B cell (primary cell): Measurements from ENCODE around the gene PCTP. TPM values are rescaled to one million over a fixed set of nuclear protein-coding genes. Genes with fewer than 3 reads are reported as not detected.

ENCODE experiments used
- ATAC-seq: fragments of 200-7000 bp; cut with Tn5 transposase; one replicate; pipeline ENCODE4 v1.10.0; 2021; ENCODE audit warnings: low read depth, mild to moderate bottlenecking, moderate number of reproducible peaks, moderate library complexity
- CTCF ChIA-PET: fragments of 350-600 bp; sonication (Branson Sonifier 250); formaldehyde crosslinking; loops from one replicate; lab custom pipeline; 2021; ENCODE audit warnings: antibody characterized with exemption, inconsistent platforms; lab: Charles Lee
- POLR2A ChIA-PET: fragments of 350-600 bp; sonication (Branson Sonifier 250); formaldehyde crosslinking; loops from one replicate; lab custom pipeline; 2021; ENCODE audit warnings: antibody characterized with exemption; lab: Charles Lee
- DNase-seq: peaks from one replicate; pipeline ENCODE4 v3.0.0; 2013
- H2AFZ ChIP-seq: 2 replicates; pipeline ENCODE4 v1.6.1; 2012; ENCODE audit warnings: mild to moderate bottlenecking, low read depth, low read length; ENCODE audit not compliant: insufficient read depth, poor library complexity, severe bottlenecking
- H3K27ac ChIP-seq, 2 donors: 1 replicate in 1 of 2; 2 replicates in 1 of 2; pipeline ENCODE4 v1.5.1; 2012 to 2013; ENCODE audit warnings: low read length in 2 of 2, mild to moderate bottlenecking in 2 of 2, moderate library complexity in 1 of 2
- H3K27me3 ChIP-seq, 4 experiments: fragments of 200-600 bp in 1 of 4; sonication (generic) in 1 of 4; replicated peaks in 1 of 4; 1 replicate in 2 of 4; 2 replicates in 2 of 4; pipeline versions ENCODE4 v1.6.1 to v1.7.0; 2013 to 2016; ENCODE audit warnings: low read length in 3 of 4, mild to moderate bottlenecking in 2 of 4, mixed read lengths in 1 of 4, moderate library complexity in 1 of 4; ENCODE audit not compliant: insufficient read depth in 4 of 4, control insufficient read depth in 3 of 4; ENCODE audit errors: control extremely low read depth in 1 of 4
- H3K36me3 ChIP-seq, 2 experiments: replicated peaks in 1 of 2; 1 replicate in 1 of 2; 2 replicates in 1 of 2; pipeline versions ENCODE4 v1.6.1 to v1.7.1; 2013; ENCODE audit warnings: low read length in 1 of 2; ENCODE audit not compliant: insufficient read depth in 2 of 2, control insufficient read depth in 1 of 2; ENCODE audit errors: control extremely low read depth in 1 of 2, extremely low read depth in 1 of 2
- H3K4me1 ChIP-seq, 2 donors: fragments of 200-600 bp in 1 of 2; sonication (generic) in 1 of 2; 1 replicate in 1 of 2; 2 replicates in 1 of 2; pipeline versions ENCODE4 v1.5.1 to v1.6.1; 2013 to 2017; ENCODE audit warnings: low read length in 2 of 2; ENCODE audit not compliant: control insufficient read depth in 2 of 2, insufficient read depth in 2 of 2
- H3K4me2 ChIP-seq: replicated peaks from 2 replicates; pipeline ENCODE3; 2012; ENCODE audit warnings: mild to moderate bottlenecking, low read depth, low read length; ENCODE audit not compliant: poor library complexity, severe bottlenecking
- H3K4me3 ChIP-seq, 5 experiments: fragments of 200-600 bp in 1 of 5; sonication (generic) in 1 of 5; 1 replicate in 3 of 5; 2 replicates in 2 of 5; pipeline versions ENCODE4 v1.5.1 to v1.7.0; 2011 to 2016; ENCODE audit warnings: low read length in 4 of 5, mild to moderate bottlenecking in 4 of 5, low read depth in 2 of 5, control low read depth in 1 of 5, moderate library complexity in 1 of 5; ENCODE audit not compliant: insufficient read depth in 1 of 5; ENCODE audit errors: control extremely low read depth in 1 of 5, extremely low read depth in 1 of 5
- H3K79me2 ChIP-seq: fragments of 200-600 bp; sonication (generic); one replicate; pipeline ENCODE4 v1.6.0; 2016; ENCODE audit warnings: low read length; ENCODE audit not compliant: control insufficient read depth, insufficient read depth
- H3K9ac ChIP-seq: fragments of 200-600 bp; sonication (generic); 2 replicates; pipeline ENCODE4 v1.6.1; 2017; ENCODE audit warnings: mild to moderate bottlenecking, low read length, moderate library complexity
- H3K9me3 ChIP-seq, 3 donors: one replicate each; pipeline versions ENCODE4 v1.6.1 to v1.7.1; 2013; ENCODE audit warnings: low read length in 2 of 3; ENCODE audit not compliant: control insufficient read depth in 2 of 3, insufficient read depth in 1 of 3; ENCODE audit errors: control extremely low read depth in 1 of 3
- H4K20me1 ChIP-seq: 2 replicates; pipeline ENCODE4 v1.6.0; 2012; ENCODE audit warnings: mild to moderate bottlenecking, low read length; ENCODE audit not compliant: insufficient read depth, control insufficient read depth, poor library complexity, severe bottlenecking
- H3K27ac Mint-ChIP-seq: one replicate; pipeline ENCODE4 v1.8.0; 2021; ENCODE audit warnings: mixed read lengths
- H3K27me3 Mint-ChIP-seq: one replicate; pipeline ENCODE4 v1.8.0; 2021; ENCODE audit warnings: mixed read lengths
- H3K4me1 Mint-ChIP-seq: one replicate; pipeline ENCODE4 v1.8.0; 2021; ENCODE audit warnings: mixed read lengths
- H3K4me3 Mint-ChIP-seq: one replicate; pipeline ENCODE4 v1.8.0; 2021; ENCODE audit warnings: mixed read lengths
- H3K9me3 Mint-ChIP-seq: one replicate; pipeline ENCODE4 v1.8.0; 2022; ENCODE audit warnings: mixed read lengths; ENCODE audit not compliant: insufficient read depth
- CTCF ChIP-seq: fragments of 200-600 bp; IDR thresholded peaks from one replicate; pipeline ENCODE4 v1.8.0; 2022; ENCODE audit warnings: antibody characterized with exemption, mild to moderate bottlenecking
- EZH2 ChIP-seq: IDR thresholded peaks from 2 replicates; pipeline ENCODE4 v1.6.1; 2012; ENCODE audit warnings: borderline replicate concordance, low read depth, mild to moderate bottlenecking, moderate library complexity, low read length; ENCODE audit not compliant: insufficient read depth, poor library complexity, severe bottlenecking
- WGBS: methylation state at CpG from one replicate; pipeline ENCODE4 v1.1.5; 2013; ENCODE audit warnings: missing lambda C conversion rate; ENCODE audit not compliant: insufficient coverage; 5-methylcytosine and 5-hydroxymethylcytosine counted together
- intact Hi-C: fragments of 100-400 bp; cut with micrococcal nuclease; formaldehyde crosslinking; loops from one replicate; pipeline ENCODE4 v1.10.0; 2022
- polyA plus RNA-seq: library from polyadenylated mRNA; depleted of rRNA; stranded (reverse); fragments of >200 nt; gene quantifications from 2 replicates; pipeline ENCODE4 v1.2.3, GENCODE V29; 2012
- total RNA-seq, 2 donors: library from RNA; stranded (reverse); fragments of 120-200 nt in 1 of 2; gene quantifications; 1 replicate in 1 of 2; 2 replicates in 1 of 2; pipeline versions ENCODE4 v1.2.3 to v1.2.4, GENCODE V29; 2013 to 2022

Gene PCTP
- total and polyA plus RNA-seq, 2 donors (not counting 1 experiment from before 2014, with no cell fraction given) = 3.2 to 9.0 TPM

- H4K20me1 ChIP-seq = no peaks in the 10 kb centered on the region
- H3K27ac Mint-ChIP-seq = no peak overlapping the region
- ChIA-PET CTCF (no interaction called here), POLR2A (no interaction called here)
- no peak overlapping the region for H3K4me3 Mint-ChIP-seq
- no peak for ATAC-seq
- no peaks in the 10 kb centered on the region for H3K4me1 ChIP-seq
- no peaks in the 10 kb centered on the region for H3K79me2 ChIP-seq
- H3K36me3 ChIP-seq = no peaks in the 10 kb centered on the region
- peaks cover 0 to 2% (median 0%) of the 10 kb centered on the region in 4 experiments for H3K27me3 ChIP-seq
- intact Hi-C loops = no loop called here
- no peak overlapping the region for H2AFZ ChIP-seq
- H3K27me3 Mint-ChIP-seq = peaks cover 14% of the 10 kb centered on the region
- WGBS = no CpG with 5 or more reads among the region's 3 CpGs
- H3K4me2 ChIP-seq = no peak overlapping the region
- H3K9me3 ChIP-seq = peaks cover 0 to 3% (median 0%) of the 10 kb centered on the region in 3 donors
- no peak overlapping the region for H3K4me3 ChIP-seq
- no peak for DNase-seq
- no peaks in the 10 kb centered on the region for H3K4me1 Mint-ChIP-seq
- TF ChIP-seq CTCF (no peak), EZH2 (no peak)
- H3K27ac ChIP-seq = no peak overlapping the region
- no peak overlapping the region for H3K9ac ChIP-seq
- H3K9me3 Mint-ChIP-seq = no peaks in the 10 kb centered on the region
Measured at GRCh38 chr17:55812323-55812722, 61.5 kb downstream of the PCTP start.

GRCh38 chr17:55813944-55814343, 63.1 kb downstream of the PCTP start:
- H3K27me3 ChIP-seq = peaks cover 0 to 2% (median 0%) of the 10 kb centered on the region in 4 experiments
- H3K4me3 ChIP-seq = no peak overlapping the region
- CTCF ChIA-PET = no interaction called here
- H4K20me1 ChIP-seq = no peaks in the 10 kb centered on the region
- no peaks in the 10 kb centered on the region for H3K36me3 ChIP-seq
- DNase-seq (no peak), ATAC-seq (no peak)
- no peak overlapping the region for H2AFZ ChIP-seq
- no peak overlapping the region for H3K4me2 ChIP-seq
- H3K27ac ChIP-seq = no peak overlapping the region
- H3K9ac ChIP-seq = no peak overlapping the region
- peaks cover 0 to 8% of the 10 kb centered on the region in 2 donors for H3K4me1 ChIP-seq
- POLR2A ChIA-PET = no interaction called here
- Mint-ChIP-seq H3K27ac (no peak overlapping the region), H3K27me3 (peaks cover 14% of the 10 kb centered on the region), H3K4me3 (no peak overlapping the region), H3K4me1 (peaks cover 6% of the 10 kb centered on the region), H3K9me3 (no peaks in the 10 kb centered on the region)
- intact Hi-C loops = no loop called here
- no peaks in the 10 kb centered on the region for H3K79me2 ChIP-seq
- TF ChIP-seq CTCF (no peak), EZH2 (no peak)
- H3K9me3 ChIP-seq = peaks cover 0 to 3% (median 0%) of the 10 kb centered on the region in 3 donors
- no CpG with 5 or more reads among the region's 3 CpGs for WGBS
